Panc1 (cell line): ENCODE measurements around the gene GFOD2. TPM values are rescaled to one million over a fixed set of nuclear protein-coding genes. Genes with fewer than 3 reads are reported as not detected.

Source experiments
- ATAC-seq: fragments of 200-7000 bp; cut with Tn5 transposase; 2 replicates; pipeline ENCODE4 v1.9.1; 2020; ENCODE audit warnings: mild to moderate bottlenecking, moderate library complexity
- BruUV-seq: library from RNA; stranded (reverse); fragments of 400-500 nt; replicated peaks from 2 replicates; lab custom pipeline; 2021; lab: Mats Ljungman, UMichigan
- CTCF ChIA-PET: fragments of 300-600 bp; sonication (Branson Sonifier 250); formaldehyde crosslinking; loops from one replicate; lab custom pipeline; 2022; ENCODE audit warnings: antibody characterized with exemption; lab: Charles Lee
- POLR2A ChIA-PET: fragments of 300-600 bp; sonication (Branson Sonifier 250); formaldehyde crosslinking; loops from one replicate; lab custom pipeline; 2022; ENCODE audit warnings: antibody characterized with exemption; lab: Charles Lee
- DNase-seq: peaks from one replicate; pipeline ENCODE4 v3.0.0-alpha.2; 2010; ENCODE audit warnings: low read depth, low spot score
- H3K27ac ChIP-seq: 2 replicates; pipeline ENCODE4 v1.5.1; 2011; ENCODE audit warnings: mild to moderate bottlenecking, low read length, inconsistent platforms
- H3K27me3 ChIP-seq: fragments of 200-500 bp; sonication (Bioruptor generic); 2 replicates; pipeline ENCODE4 v1.6.0; 2014; ENCODE audit warnings: low read length, inconsistent platforms; ENCODE audit not compliant: control insufficient read depth, insufficient read depth
- H3K36me3 ChIP-seq: fragments of 200-500 bp; sonication (Bioruptor generic); 2 replicates; pipeline ENCODE4 v1.5.1; 2014; ENCODE audit warnings: inconsistent platforms, mild to moderate bottlenecking, low read length, moderate library complexity; ENCODE audit not compliant: control insufficient read depth, insufficient read depth
- H3K4me1 ChIP-seq: 2 replicates; pipeline ENCODE4 v1.5.1; 2011; ENCODE audit warnings: inconsistent platforms, mild to moderate bottlenecking, low read length, moderate library complexity; ENCODE audit not compliant: control insufficient read depth, insufficient read depth
- H3K4me3 ChIP-seq, 2 experiments: 2 replicates each; pipeline ENCODE4 v1.5.1; 2011 to 2012; ENCODE audit warnings: low read depth in 2 of 2, low read length in 2 of 2, mild to moderate bottlenecking in 2 of 2, inconsistent platforms in 1 of 2, moderate library complexity in 1 of 2
- H3K9me3 ChIP-seq: fragments of 200-500 bp; sonication (Bioruptor generic); 2 replicates; pipeline ENCODE4 v1.5.1; 2014; ENCODE audit warnings: low read depth, mild to moderate bottlenecking, inconsistent platforms, low read length, moderate library complexity; ENCODE audit not compliant: control insufficient read depth, insufficient read depth
- CTCF ChIP-seq: fragments of 450-650 bp; IDR thresholded peaks from 2 replicates; pipeline ENCODE4 v1.5.1; 2017; ENCODE audit warnings: mild to moderate bottlenecking
- POLR2AphosphoS5 ChIP-seq: IDR thresholded peaks from 2 replicates; pipeline ENCODE4 v1.6.1; 2012; ENCODE audit warnings: mild to moderate bottlenecking, low read depth, low read length, moderate library complexity
- REST ChIP-seq, 2 experiments: IDR thresholded peaks; 2 replicates each; pipeline ENCODE4 v1.6.1; 2011 to 2012; ENCODE audit warnings: low read depth in 2 of 2, control low read depth in 1 of 2, low read length in 1 of 2, mild to moderate bottlenecking in 1 of 2, moderate library complexity in 1 of 2; ENCODE audit not compliant: insufficient read depth in 1 of 2
- SIN3A ChIP-seq: IDR thresholded peaks from 2 replicates; pipeline ENCODE4 v1.6.1; 2012; ENCODE audit warnings: low read depth, mild to moderate bottlenecking, low read length, moderate library complexity, borderline replicate concordance; ENCODE audit not compliant: insufficient read depth
- TCF7L2 ChIP-seq: IDR thresholded peaks from 2 replicates; pipeline ENCODE4 v1.6.1; 2011; ENCODE audit warnings: mild to moderate bottlenecking, low read depth, low read length, inconsistent platforms
- in situ Hi-C: cut with HindIII; loops from 2 replicates; pipeline ENCODE4 v1.10.0; 2016; ENCODE audit warnings: low sequenced_read_pairs, low pct_unique_long_range_greater_than_20kb
- intact Hi-C: fragments of 100-400 bp; cut with micrococcal nuclease; formaldehyde crosslinking; loops from one replicate; pipeline ENCODE4 v1.10.0; 2022; ENCODE audit not compliant: unreplicated experiment
- total RNA-seq: library from RNA; stranded (reverse); gene quantifications from one replicate; pipeline ENCODE4 v1.2.1, GENCODE V29; 2021; ENCODE audit not compliant: unreplicated experiment

GFOD2 gene
- total RNA-seq, 1 experiment from 2014 or later, result 15.1 TPM

- POLR2A ChIA-PET, result interaction anchor here (0.7 kb wide), 1 partner anchor 491 kb away, joined by 3 read pairs; no protein-coding TSS in a partner anchor
- DNase-seq, result no peak
Observed at GRCh38 chr16:67719778-67720144, 645 bp upstream of the GFOD2 start.

GRCh38 chr16:67718668-67719047, 458 bp downstream of the GFOD2 start:
- peaks cover 4% of the 10 kb centered on the region for H3K36me3 ChIP-seq
- intact Hi-C loops (no loop called here), in situ Hi-C loops (no loop called here)
- ChIA-PET POLR2A (interaction anchor here (0.5 kb wide), 2 partner anchors 88 to 101 kb away, joined by 4 to 7 read pairs; no protein-coding TSS in a partner anchor), CTCF (no interaction called here)
- peak overlapping the region; percentile 87 to 93 for H3K4me3 ChIP-seq
- no peaks in the 10 kb centered on the region for H3K9me3 ChIP-seq
- no peak for TF ChIP-seq REST (IDR thresholded peaks at IDR 0.05; ENCODE audit: insufficient read depth in 1 of 2, low read depth in 2 of 2, low read length in 1 of 2)
- TF ChIP-seq SIN3A, result no peak
- no peak for TF ChIP-seq CTCF
- TF ChIP-seq TCF7L2, result no peak
- no peak for TF ChIP-seq POLR2AphosphoS5
- H3K27me3 ChIP-seq, result no peaks in the 10 kb centered on the region
- peak overlapping the region; percentile 95 for H3K27ac ChIP-seq
- H3K4me1 ChIP-seq, result peaks cover 6% of the 10 kb centered on the region
- ATAC-seq (peak; percentile 19; the same call in 1 of the 2 replicates), DNase-seq (no peak)
- no TSS peak for BruUV-seq

More at GRCh38 chr16:67719778-67720144, 645 bp upstream of the GFOD2 start:
- Histone ChIP-seq H3K27me3 (no peaks in the 10 kb centered on the region), H3K27ac (peak overlapping the region; percentile 95), H3K4me3 (peak overlapping the region; percentile 87 to 93), H3K36me3 (peaks cover 4% of the 10 kb centered on the region), H3K4me1 (peaks cover 6% of the 10 kb centered on the region), H3K9me3 (no peaks in the 10 kb centered on the region)
- CTCF ChIA-PET, result interaction anchor here (0.6 kb wide), 1 partner anchor 364 kb away, joined by 4 read pairs; no protein-coding TSS in a partner anchor
- TF ChIP-seq POLR2AphosphoS5 (no peak), REST (IDR thresholded peaks at IDR 0.05; ENCODE audit: insufficient read depth in 1 of 2, low read depth in 2 of 2, low read length in 1 of 2) (no peak), CTCF (no peak), TCF7L2 (no peak)
- in situ Hi-C loops (no loop called here), intact Hi-C loops (no loop called here)
- ATAC-seq, result peak; percentile 65
- TSS peak; percentile 99 for BruUV-seq
